Measurements from ENCODE around the gene GLT6D1.

The GLT6D1 gene

DNA sequence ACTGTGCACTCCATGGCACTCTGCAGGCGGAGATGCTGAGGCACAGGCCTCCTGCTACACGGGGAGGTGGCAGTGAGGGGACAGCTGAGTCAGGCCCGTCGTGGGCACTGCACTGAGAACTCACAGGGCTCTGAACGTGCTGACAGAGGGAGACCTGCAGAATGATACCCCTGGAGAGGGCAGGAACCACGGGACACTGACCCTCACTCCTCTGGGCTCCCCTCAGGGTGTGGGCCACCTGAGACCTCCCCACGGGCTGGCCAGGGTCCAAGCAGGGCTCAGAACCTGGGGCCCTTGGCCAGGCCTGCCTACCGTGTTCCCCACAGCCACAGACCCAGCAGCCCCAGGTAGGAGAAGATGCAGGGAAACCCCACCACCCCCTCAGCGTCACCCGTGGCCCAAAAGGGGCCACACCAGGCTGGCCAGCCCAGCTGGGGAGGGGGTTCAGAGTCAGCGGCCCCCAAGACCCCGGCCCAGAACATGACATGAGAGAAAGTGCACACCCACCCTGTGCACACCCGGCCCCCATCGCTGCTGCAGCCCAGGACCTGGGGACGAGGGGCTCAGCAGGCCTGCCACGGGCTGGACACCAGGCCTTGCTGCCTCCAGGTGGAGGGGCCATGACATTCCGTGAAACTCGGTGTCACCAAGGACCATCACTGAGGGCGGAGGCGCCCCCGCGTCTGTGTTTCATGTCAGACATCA lies 30.9 kb downstream of the GLT6D1 start:
- no peak for DNase-seq (ENCODE audit: low read depth in 2 of 2)

DNA sequence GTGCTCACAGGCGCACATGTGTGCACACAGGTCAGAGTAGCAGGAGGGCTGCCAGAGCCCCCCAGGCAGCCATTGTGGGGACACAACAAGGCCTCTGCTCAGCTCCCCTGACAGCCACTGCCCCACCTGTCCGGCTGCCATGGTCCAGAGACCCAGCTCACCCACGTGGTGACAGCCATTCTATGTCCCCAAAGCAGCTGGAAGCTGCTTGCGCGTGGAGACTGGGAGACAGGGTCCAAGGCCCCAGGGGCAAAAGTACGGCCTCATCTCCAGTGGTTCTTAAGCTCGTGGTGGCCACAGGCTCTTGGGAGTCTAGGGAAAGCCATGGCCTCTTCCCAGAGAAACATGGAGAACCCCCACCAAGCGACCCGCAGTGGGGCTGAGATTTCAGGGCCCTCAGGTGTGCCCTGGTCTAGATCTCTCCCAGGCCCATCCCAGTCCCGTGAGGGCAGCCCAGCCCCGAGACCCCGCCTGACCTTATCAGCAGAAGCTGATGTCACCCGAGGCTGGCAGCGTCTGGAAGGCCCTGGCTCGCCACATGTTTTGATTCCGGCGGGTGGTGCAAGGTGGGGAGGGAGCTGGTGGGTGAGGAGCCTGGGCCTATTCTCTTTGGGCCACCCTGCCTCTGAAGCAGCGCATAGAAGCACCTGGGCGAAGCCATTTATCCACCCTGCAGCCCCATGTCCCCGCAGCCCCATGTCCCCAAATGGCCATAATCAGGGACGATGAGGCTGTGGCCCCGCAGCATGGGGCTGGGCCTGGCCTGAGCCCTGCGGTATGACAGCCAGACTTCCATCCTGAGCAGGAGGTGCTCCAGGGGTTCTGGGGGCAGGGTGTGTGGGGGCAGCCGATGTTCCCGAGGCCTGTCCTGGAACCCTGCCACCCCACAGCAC lies 31.7 kb downstream of the GLT6D1 start:
- DNase-seq (ENCODE audit: low read depth in 2 of 2): no peak

DNA sequence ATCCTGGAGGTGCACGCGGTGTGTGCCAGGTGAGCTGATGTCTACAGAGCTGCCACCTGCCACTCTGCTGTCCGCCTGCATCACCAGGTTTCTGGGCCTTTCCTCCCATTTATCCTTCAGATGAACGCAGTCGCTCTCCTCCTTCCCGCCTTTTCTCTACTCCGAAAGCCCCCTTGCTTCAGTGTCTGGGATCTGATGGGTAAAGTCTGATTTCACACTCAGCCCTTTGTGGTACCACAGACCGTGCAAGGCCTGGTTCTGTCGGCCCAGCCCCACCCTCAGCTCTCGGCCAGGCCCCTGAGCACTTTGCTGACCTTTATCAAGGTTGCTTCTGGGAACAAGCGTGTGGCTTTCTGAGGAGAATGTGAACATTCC lies 32.5 kb downstream of the GLT6D1 start:
- DNase-seq (ENCODE audit: low read depth in 2 of 2): no peak

DNA sequence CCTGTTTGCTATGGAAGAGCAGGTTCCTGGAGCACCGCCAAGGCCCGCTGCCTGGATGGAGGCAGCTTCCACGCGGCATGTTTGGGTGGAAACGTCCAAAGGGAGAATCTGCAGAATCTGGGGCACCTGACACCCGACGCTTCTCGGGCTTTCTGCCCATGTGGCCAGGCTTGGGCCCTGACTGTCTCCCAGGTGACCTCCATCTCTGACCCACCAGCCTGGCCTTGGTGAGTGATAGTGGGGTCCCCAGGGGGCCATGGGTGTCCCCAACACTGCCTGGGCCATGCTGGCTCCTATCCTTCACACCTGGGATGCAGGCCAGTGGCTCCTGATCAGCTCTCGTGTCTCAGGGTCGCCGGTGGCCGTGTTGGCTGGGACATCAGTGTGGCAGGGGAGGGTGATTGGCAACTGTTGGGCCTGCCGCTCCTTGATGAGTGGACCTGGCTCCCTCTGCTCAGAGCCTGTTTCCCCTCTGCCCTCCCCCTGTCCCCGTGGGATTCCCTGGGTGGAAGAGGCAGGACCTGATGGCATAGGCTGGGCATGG lies 34.0 kb downstream of the GLT6D1 start:
- no peak for DNase-seq (ENCODE audit: low read depth in 2 of 2)

DNA sequence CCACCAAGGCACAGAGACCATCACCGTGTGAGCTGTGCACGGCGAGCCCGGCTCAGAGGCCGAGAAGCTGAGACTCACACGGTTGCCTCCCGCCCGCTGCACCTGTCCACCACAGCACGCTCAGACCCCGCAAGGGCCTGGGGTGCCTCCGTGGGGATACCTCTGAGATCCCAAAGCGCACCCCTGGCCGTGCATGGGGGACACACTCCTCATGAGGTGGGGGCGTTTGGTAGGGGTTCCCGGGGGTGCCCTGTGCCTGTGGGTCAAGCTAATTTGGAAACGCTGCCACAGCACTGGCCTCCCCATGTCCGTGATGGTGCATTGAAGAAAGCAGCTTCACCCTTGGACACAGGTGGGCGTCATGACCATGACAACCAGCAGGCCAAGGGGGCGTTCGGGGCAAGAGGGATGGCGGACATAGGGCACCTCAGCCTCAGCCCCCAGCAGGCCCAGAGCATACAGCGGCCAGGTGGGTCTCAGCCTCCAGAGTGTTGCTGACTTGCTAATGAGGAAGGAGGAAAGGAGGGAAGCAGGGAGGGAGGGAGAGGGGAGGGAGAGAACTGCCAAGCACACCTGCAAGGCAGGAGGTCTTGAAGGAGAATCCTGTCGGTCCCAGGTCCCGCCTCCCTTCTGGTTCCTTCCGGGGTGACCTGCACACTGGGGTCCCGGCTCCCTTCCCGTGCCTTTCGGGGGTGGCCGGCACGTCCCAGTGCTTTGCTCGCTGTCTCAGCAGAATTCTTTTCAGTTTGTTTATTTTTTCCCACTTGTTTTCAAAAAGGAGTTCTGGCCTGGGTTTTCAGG lies 34.7 kb downstream of the GLT6D1 start:
- DNase-seq (ENCODE audit: low read depth in 2 of 2): no peak

DNA sequence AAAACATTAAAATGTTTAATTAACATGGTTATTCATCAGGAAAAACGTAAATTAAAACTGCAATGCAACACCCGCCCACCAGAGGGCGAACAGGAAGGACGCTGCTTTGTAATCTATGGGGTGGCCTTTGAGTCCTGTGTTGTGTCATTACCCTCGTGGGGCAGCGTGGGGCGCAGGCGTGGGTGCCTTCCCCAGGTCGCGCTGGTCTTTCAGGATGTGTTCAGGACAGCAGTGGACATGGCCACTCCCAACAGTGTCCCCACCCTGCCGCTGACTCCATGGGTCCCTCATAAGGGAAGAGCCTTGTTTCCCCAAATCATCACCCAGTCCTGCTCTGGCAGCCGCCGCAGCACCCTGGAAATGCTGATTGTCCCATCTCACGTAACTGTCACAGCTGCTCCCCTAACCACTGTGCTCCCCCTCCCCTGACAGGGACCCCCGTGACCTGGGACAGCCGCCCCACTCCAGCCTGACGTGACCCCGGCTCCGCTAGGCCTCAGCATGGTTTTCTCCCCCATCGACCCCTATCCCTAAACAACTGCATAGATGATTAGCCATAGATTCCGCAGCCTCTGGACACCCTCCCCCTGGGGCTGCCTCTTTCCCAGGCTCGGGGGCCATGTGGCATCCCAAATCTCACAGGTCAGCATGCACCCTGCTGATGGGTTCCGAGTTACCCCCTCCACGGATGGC lies 36.4 kb downstream of the GLT6D1 start:
- DNase-seq (ENCODE audit: low read depth in 2 of 2): peak; percentile 3

DNA sequence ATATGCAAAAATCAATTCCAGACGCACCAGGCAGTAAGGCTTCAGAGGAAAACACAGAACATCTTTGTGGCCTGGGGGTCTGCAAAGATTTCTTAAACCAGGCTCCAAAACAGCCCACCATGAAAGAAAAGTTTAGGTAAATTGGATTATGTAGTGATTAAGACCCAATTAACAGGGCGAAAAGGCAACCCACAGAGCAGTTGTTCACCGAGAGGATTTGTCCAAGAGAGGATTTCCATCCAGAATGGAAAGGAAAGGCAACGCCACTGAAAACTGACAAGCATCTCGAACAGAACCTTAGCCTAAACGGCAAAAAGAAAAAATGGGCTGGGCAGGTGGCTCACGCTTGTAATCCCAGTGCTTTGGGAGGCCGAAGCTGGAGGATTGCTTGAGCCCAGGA lies 37.4 kb downstream of the GLT6D1 start:
- no peak for DNase-seq (ENCODE audit: low read depth in 2 of 2)

DNA sequence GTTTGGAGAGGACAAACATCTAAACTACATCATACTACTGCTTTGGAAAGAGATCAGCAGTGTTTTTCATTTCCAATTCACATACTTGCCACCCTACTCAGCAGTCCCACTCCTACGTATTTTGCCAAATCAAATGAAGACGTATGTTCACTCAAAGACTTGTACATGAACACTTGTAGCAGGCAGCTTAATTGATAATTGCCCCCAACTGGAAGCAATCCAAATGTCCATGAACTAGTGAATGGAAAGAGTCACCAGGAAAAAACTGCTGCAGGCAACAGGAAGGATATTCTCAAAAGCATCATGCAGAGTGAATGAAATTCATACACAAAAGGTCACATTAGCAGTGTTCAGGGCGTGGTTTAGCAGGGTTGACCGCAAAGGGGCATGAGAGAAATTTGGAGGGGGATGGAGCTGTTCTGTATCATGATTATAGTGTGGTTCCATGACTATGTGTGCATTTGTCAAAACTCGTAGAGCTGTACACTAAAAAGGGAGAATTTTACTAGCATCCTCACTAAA lies 39.0 kb downstream of the GLT6D1 start:
- DNase-seq (ENCODE audit: low read depth in 2 of 2): no peak

DNA sequence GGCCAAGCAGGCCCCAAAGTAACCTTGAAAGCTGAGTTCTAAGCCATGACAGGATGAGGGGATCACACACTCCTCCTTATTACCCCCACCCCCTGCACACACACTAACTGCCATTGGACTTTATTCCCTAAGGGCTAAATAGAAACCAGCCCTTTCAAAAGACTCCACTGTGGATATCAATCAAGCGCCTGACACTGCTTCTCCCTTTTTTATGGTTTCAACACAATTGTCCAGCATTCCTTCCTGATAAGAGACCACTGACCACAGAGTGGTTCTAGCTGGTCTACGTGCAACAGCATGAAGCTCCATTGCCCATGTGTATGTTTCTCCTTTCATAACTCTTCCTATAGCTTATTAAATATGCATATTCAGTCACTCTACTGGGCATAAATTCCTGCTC lies 43.1 kb downstream of the GLT6D1 start:
- DNase-seq (ENCODE audit: low read depth in 2 of 2): no peak

DNA sequence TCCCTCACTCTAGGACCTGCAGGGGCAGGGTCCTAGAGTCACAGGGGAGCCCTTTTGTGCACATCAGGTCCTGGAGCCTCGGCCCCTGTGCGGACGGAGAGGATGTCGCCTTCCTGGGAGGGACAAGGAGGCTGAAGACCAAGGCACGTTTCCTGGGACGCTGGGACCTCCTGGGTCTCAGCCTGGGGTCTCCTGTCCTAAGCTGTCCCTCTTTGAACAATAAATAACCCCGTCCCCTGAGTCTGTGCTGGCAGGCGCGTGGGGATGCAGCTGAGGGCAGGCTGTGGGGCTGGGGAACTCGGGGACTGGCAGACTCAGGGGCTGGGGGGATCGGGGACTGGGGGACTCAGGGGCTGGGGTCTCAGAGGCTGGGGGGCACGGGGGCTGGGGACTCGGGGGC lies 46.7 kb downstream of the GLT6D1 start:
- no peak for DNase-seq (ENCODE audit: low read depth in 2 of 2)

DNA sequence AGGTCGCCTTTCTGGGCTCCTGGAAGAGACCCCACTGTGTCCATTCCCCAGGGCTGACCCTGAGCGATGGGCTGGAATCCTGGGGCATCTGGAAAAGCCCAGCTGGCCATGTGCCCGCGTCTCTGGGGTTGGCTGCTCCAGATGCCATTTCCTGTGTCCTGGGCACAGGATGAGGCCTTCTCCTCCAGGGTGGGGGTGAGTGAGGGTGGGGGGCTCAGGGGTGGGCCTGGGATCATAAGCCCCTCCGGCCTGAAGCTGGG lies 47.1 kb downstream of the GLT6D1 start:
- DNase-seq (ENCODE audit: low read depth in 2 of 2): no peak

DNA sequence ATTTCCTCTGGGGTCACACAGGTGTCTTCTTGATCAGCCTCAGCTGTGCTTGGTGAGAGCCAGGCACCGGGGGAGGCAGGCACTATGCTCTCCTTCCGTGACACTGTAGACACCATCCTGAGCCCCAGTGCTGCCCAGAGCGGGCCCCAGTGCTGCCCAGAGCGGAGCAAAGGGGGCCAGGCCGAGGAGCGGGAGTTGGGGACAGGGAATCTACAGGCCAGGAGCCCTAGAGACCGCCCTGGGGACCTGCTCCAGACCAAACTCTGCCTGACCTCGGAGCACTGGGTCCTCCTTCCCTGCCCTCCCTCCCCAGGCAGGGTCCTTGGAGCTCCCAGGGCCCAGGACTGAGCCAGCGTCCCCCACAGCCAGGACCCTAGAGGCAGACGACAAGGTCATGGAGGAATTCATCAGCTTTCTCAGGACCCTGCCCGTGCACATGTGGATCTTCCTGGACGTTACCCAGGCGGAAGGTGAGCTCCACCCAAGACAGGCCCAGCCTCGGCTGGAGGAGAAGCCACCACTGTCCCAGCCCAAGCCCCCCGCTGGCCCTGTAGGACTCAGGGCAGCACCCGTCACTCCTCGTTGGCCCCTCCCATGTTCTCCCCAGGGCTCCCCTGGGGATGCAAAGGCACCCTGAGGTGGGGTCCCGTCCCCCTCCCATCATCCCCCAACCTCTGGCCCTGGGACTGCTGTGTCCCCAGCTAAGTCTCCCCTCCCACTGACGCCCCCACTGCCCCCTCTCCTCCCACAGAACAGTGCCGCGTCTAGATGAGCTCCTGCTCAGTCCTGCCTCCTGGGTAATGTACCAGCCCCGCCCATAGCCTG lies 47.6 kb downstream of the GLT6D1 start:
- DNase-seq (ENCODE audit: low read depth in 2 of 2): no peak

DNA sequence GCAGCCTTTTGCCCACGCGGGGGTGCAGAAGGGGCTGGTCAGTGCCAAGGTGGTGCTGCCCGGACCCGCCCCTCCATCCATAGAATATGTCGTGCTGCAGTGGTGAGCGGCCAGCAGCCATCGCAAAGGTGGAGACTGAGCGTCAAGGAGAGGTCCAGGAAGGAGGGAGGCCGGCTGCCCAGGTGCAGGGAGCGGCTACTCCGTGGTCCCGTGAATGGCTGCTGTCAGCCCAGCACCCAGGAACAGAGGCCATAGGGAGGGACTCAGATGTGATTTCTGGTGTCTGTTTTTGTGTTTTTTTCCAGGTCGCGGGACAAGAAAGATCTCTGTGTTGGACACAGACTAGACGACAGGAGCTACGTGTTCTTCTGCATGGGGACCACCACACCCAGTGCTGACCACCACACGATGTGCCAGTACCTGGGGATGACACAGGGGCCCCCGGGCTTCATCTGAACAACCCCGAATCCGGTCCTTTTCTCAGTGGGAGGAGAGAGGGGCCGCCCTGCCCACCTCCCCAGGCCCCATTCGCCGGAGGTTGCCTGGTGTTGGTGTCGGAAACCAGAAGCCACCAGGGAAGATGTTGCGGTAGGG lies 48.8 kb downstream of the GLT6D1 start:
- no peak for DNase-seq (ENCODE audit: low read depth in 2 of 2)

DNA sequence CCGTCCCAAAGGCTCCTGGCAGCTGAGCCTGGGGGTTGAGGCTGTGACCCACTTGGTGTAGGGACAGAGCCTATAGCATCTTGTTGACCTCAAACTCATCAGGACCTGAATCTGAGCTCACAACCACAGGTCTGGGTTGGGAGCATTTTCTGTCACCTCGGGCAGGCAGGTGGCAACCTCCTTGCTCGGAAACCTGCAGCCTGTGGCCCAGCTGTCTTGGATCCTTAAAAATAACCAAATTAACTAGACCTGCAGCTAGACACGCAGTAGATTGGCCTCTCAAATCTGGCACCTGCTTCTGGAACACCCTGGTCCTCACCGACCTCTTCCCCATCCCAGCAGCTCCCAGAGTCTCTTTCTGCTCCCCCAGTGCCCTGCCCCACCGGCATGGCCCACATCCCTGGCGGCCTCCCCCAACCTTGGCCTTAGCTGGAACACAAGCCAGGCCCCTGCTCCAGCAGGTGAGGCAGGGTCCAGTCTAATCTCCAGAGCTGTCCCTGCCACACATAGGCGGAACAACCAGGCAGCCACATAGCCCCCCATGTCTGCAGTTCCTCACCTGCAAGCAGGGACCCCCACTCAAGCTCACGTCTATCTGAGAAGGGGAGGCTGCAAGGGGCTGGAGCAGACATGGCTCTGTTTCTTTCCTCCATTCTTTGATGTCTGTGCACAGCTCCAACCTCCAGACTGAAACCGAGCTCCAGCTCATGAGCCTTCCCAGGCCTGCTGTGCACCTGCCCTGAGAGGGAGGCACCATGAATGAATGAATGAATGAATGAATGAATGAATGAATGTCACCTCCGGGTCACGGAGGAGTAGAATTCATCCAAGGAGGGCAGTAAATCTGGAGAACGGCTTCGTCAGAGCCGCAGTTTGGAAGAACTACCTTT lies 49.5 kb downstream of the GLT6D1 start:
- no peak for DNase-seq (ENCODE audit: low read depth in 2 of 2)

DNA sequence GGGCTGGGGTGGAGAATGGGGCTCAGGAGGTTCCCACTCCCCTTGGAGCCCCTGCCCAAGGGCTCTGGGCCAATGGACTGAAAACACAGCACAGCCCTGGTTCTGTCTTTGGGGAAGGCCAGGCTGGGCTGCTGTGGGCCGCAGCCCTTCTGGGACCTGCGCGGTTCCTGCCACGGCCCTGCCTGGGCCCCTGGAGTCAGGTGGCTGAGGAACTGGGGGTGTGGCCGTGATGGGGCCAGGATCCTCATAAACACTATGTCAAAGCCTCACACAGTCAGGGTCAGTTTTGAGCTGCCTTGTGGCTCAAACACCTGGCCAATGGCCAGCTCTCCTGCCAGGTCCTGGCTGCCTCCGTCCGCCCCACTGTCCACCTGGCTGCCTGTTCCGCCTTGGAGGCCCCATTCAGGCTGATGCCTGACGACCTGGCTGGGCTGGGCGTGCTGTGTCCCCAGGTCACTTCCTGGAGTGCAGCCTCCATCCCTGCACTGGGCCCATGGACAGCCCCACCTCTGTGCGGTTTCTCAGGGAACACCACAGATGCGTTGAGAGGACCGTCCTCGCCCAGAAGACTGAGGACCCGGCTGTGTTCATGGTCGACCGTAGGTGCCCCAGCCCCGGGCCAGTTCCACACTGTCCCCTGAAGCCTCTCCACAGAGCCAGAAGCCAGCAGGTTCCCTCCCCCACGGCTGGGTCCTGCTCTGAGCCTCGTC lies 50.3 kb downstream of the GLT6D1 start:
- no peak for DNase-seq (ENCODE audit: low read depth in 2 of 2)

DNA sequence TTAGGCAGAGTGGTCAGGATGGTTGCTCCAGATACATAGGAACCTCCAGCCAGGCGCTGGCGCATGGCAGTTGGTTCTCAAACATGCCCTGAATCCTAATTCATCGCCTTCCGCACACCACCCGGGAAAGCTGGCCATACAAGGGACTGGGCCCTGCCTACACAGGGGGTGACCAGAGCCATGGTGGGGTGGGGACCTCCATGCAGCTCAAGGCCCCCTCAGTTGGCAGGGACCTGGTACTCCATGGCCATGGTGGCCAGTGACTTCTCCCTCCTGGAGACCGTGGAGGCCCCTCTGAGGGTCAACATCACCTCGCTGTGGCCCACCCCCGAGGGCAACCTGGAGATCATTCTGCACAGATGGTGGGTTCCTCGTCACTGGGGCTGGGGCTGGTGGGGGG lies 51.0 kb downstream of the GLT6D1 start:
- no peak for DNase-seq (ENCODE audit: low read depth in 2 of 2)

DNA sequence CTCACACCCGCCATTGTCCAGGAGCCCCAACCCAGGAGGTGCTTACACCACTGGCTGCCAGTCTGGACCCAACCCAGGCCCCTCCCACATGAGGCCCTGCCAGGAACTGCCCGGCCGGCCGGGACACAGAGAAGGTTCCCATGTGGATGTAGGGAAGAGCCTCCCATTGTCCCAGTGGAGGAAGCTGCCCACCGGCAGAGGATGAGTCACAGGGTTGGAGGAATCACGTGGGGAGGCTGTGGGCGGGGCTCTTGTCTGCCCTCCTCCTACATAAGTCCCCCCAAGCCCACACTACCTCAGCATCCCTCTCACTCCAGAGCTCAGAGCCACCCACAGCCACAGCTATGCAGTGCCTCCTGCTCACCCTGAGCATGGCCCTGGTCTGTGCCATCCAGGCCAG lies 51.7 kb downstream of the GLT6D1 start:
- DNase-seq (ENCODE audit: low read depth in 2 of 2): no peak

DNA sequence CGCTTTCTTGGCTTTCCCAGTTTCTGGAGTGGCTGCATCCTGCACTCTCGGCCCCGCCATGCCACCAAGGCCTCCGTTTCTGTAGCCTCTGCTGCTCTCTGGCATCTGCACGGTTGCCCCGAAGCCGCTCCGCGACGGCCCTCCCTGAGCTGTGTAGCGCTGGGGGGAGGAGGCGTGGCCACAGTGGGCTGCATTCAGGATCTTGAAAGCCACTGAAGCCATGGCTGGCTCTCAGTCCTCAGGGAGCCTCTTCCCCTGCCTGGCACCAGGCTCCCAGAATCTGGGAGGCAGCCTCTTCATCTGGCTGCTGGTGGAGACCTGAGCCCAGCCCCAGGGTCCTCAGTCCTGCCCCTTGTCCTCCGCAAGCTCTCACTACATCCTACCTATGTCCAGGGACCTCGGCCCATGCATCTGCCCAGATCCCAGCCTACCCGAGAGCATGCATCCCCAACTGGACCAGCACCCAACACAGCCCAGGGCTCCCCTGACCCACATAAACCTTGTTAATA lies 52.7 kb downstream of the GLT6D1 start:
- no peak for DNase-seq (ENCODE audit: low read depth in 2 of 2)

All from fibroblast of skin of left quadriceps (primary cell).